GM12873 (cell line): Measurements from ENCODE around the gene ALS2CL.

Source experiments
- CTCF ChIP-seq: IDR thresholded peaks from 2 replicates; pipeline ENCODE4 v1.5.1; 2012; ENCODE audit warnings: low read depth, mild to moderate bottlenecking, moderate library complexity, low read length, control low read depth; ENCODE audit not compliant: insufficient read depth; ENCODE audit errors: missing control alignments

ALS2CL gene

GRCh38 chr3:46693038-46693891 lies at the start of gene ALS2CL:
ALS2CL (minus strand) TSS chr3:46693679; CDS start chr3:46689440, 4,239 bp downstream.
- no peak for TF ChIP-seq CTCF

- no peak for TF ChIP-seq CTCF
These were observed 49.6 kb upstream of the ALS2CL start for GRCh38 chr3:46742992-46743585.

GRCh38 chr3:46737329-46737731 lies 43.9 kb upstream of the ALS2CL start:
- TF ChIP-seq CTCF: no peak

GRCh38 chr3:46736006-46736872 lies 42.8 kb upstream of the ALS2CL start:
- TF ChIP-seq CTCF: no peak

GRCh38 chr3:46734773-46735172 lies 41.3 kb upstream of the ALS2CL start:
- no peak for TF ChIP-seq CTCF

GRCh38 chr3:46733026-46733800 lies 39.7 kb upstream of the ALS2CL start:
- TF ChIP-seq CTCF: no peak

GRCh38 chr3:46731795-46732194 lies 38.3 kb upstream of the ALS2CL start:
- no peak for TF ChIP-seq CTCF
